ENCODE results near the gene ZNF20.

DNA sequence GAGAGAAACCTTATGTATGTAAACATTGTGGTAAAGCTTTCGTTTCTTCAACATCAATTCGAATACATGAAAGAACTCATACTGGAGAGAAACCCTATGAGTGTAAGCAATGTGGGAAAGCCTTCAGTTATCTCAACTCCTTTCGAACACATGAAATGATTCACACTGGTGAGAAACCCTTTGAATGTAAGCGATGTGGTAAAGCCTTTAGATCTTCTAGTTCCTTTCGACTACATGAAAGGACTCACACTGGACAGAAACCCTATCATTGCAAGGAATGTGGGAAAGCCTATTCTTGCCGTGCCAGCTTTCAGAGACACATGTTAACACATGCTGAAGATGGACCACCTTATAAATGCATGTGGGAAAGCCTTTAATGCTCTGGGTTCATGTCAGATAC lies 47.5 kb upstream of the ZNF20 start:
- TF ChIP-seq, protein P1, sequence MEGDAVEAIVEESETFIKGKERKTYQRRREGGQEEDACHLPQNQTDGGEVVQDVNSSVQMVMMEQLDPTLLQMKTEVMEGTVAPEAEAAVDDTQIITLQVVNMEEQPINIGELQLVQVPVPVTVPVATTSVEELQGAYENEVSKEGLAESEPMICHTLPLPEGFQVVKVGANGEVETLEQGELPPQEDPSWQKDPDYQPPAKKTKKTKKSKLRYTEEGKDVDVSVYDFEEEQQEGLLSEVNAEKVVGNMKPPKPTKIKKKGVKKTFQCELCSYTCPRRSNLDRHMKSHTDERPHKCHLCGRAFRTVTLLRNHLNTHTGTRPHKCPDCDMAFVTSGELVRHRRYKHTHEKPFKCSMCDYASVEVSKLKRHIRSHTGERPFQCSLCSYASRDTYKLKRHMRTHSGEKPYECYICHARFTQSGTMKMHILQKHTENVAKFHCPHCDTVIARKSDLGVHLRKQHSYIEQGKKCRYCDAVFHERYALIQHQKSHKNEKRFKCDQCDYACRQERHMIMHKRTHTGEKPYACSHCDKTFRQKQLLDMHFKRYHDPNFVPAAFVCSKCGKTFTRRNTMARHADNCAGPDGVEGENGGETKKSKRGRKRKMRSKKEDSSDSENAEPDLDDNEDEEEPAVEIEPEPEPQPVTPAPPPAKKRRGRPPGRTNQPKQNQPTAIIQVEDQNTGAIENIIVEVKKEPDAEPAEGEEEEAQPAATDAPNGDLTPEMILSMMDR (IDR thresholded peaks at IDR 0.05): no peak
- no peak for TF ChIP-seq EZH2 (IDR thresholded peaks at IDR 0.05; ENCODE audit: borderline replicate concordance, insufficient read depth, low read depth, low read length, poor library complexity, severe bottlenecking)
